SK-N-SH (cell line): ENCODE measurements around the gene CTNNA3. TPM values are rescaled to one million over a fixed set of nuclear protein-coding genes. Genes with fewer than 3 reads are reported as not detected.

Experiments
- CTCF ChIA-PET: fragments of 300-600, 350-600 bp; formaldehyde crosslinking; extraction: SDS; loops from one replicate; lab custom pipeline; 2021; lab: Yijun Ruan, JAX
- POLR2A ChIA-PET: fragments of 350-600 bp; sonication (Branson Sonifier 250); formaldehyde crosslinking; extraction: SDS; loops from one replicate; lab custom pipeline; 2020; ENCODE audit warnings: antibody characterized with exemption, inconsistent platforms; lab: Yijun Ruan, JAX
- DNase-seq: peaks from one replicate; pipeline ENCODE4 v3.0.0; 2012
- H2AFZ ChIP-seq: fragments of 200-600 bp; sonication (generic); 2 replicates; pipeline ENCODE4 v1.8.1; 2016; ENCODE audit warnings: antibody characterized with exemption, mild to moderate bottlenecking, low read depth
- H3F3A ChIP-seq: fragments of 200-600 bp; sonication (generic); replicated peaks from 2 replicates; pipeline ENCODE3; 2016; ENCODE audit warnings: antibody characterized with exemption, mild to moderate bottlenecking; ENCODE audit not compliant: insufficient read depth
- H3K27ac ChIP-seq, 2 experiments: fragments of 200-500 bp in 1 of 2; fragments of 200-600 bp in 1 of 2; sonication (Bioruptor generic) in 1 of 2; sonication (generic), shearing (Covaris generic) in 1 of 2; 2 replicates each; pipeline versions ENCODE4 v1.5.1 to v1.6.1; 2014 to 2016; ENCODE audit warnings: low read depth in 2 of 2, inconsistent platforms in 1 of 2, low read length in 1 of 2, mild to moderate bottlenecking in 1 of 2, mixed read lengths in 1 of 2
- H3K27me3 ChIP-seq: fragments of 200-600 bp; sonication (generic), shearing (Covaris generic); 2 replicates; pipeline ENCODE4 v1.6.1; 2016; ENCODE audit warnings: mixed run types; ENCODE audit not compliant: insufficient read depth
- H3K36me3 ChIP-seq, 2 experiments: fragments of 200-500 bp in 1 of 2; fragments of 200-600 bp in 1 of 2; sonication (Bioruptor generic) in 1 of 2; sonication (generic) in 1 of 2; replicated peaks in 1 of 2; 2 replicates each; pipeline versions ENCODE3 to v1.5.1; 2014 to 2016; ENCODE audit warnings: low read length in 1 of 2, mild to moderate bottlenecking in 1 of 2; ENCODE audit not compliant: insufficient read depth in 2 of 2, control insufficient read depth in 1 of 2
- H3K4me1 ChIP-seq, 2 experiments: fragments of 200-500 bp in 1 of 2; fragments of 200-600 bp in 1 of 2; sonication (Bioruptor generic) in 1 of 2; sonication (generic), shearing (Covaris generic) in 1 of 2; 2 replicates each; pipeline versions ENCODE4 v1.5.1 to v1.6.1; 2014 to 2016; ENCODE audit warnings: low read depth in 1 of 2, low read length in 1 of 2, mixed run types in 1 of 2; ENCODE audit not compliant: insufficient read depth in 2 of 2, control insufficient read depth in 1 of 2
- H3K4me2 ChIP-seq: fragments of 200-600 bp; sonication (generic), shearing (Covaris generic); 2 replicates; pipeline ENCODE4 v1.6.1; 2017; ENCODE audit warnings: mixed run types
- H3K4me3 ChIP-seq, 2 experiments: fragments of 200-500 bp in 1 of 2; fragments of 200-600 bp in 1 of 2; sonication (Bioruptor generic) in 1 of 2; sonication (generic), shearing (Covaris generic) in 1 of 2; 2 replicates each; pipeline versions ENCODE4 v1.5.1 to v1.8.1; 2014 to 2016; ENCODE audit warnings: low read depth in 2 of 2, inconsistent platforms in 1 of 2, low read length in 1 of 2, mild to moderate bottlenecking in 1 of 2, mixed read lengths in 1 of 2, moderate library complexity in 1 of 2
- H3K79me2 ChIP-seq: fragments of 200-600 bp; sonication (generic); 2 replicates; pipeline ENCODE4 v1.8.1; 2017; ENCODE audit warnings: mild to moderate bottlenecking; ENCODE audit not compliant: insufficient read depth
- H3K9ac ChIP-seq: fragments of 200-600 bp; sonication (generic); 2 replicates; pipeline ENCODE4 v1.6.1; 2017; ENCODE audit warnings: mixed run types
- H3K9me2 ChIP-seq: fragments of 200-600 bp; sonication (generic); 2 replicates; pipeline ENCODE4 v1.6.1; 2017; ENCODE audit warnings: mixed run types
- H3K9me3 ChIP-seq: fragments of 200-600 bp; sonication (generic); 2 replicates; pipeline ENCODE4 v1.6.1; 2017; ENCODE audit warnings: mixed run types, mild to moderate bottlenecking, moderate library complexity
- H4K20me1 ChIP-seq: fragments of 200-600 bp; sonication (generic); 2 replicates; pipeline ENCODE4 v1.6.1; 2017; ENCODE audit warnings: mild to moderate bottlenecking, mixed run types; ENCODE audit not compliant: insufficient read depth
- CHD2 ChIP-seq: fragments of 150-350 bp; IDR thresholded peaks from 2 replicates; pipeline ENCODE4 v1.6.1; 2018; ENCODE audit warnings: low read length; ENCODE audit not compliant: partially characterized antibody
- ELF1 ChIP-seq: IDR thresholded peaks from 2 replicates; pipeline ENCODE4 v1.4.0; 2012
- EZH2phosphoT487 ChIP-seq: fragments of 200-600 bp; sonication (generic); IDR thresholded peaks from 2 replicates; pipeline ENCODE4 v1.6.1; 2017; ENCODE audit warnings: low read depth, mixed run types, mild to moderate bottlenecking, antibody characterized with exemption, moderate library complexity, borderline replicate concordance
- FOXJ3 ChIP-seq: sonication (generic); formaldehyde crosslinking; IDR thresholded peaks from 2 replicates; pipeline ENCODE4 v1.5.1; 2020; ENCODE audit warnings: mild to moderate bottlenecking, missing genetic modification reagents
- FOXM1 ChIP-seq: IDR thresholded peaks from 2 replicates; pipeline ENCODE4 v1.4.0; 2012; ENCODE audit warnings: low read depth, mild to moderate bottlenecking
- GABPA ChIP-seq: IDR thresholded peaks from 2 replicates; pipeline ENCODE4 v1.4.0; 2012; ENCODE audit warnings: low read depth, mild to moderate bottlenecking
- GATA2 ChIP-seq: sonication (generic); formaldehyde crosslinking; IDR thresholded peaks from 2 replicates; pipeline ENCODE4 v1.5.0; 2020; ENCODE audit warnings: mild to moderate bottlenecking, missing genetic modification reagents
- IRF3 ChIP-seq: fragments of 150-350 bp; IDR thresholded peaks from 2 replicates; pipeline ENCODE4 v1.6.1; 2016; ENCODE audit warnings: mild to moderate bottlenecking, low read depth, low read length
- MAX ChIP-seq: IDR thresholded peaks from 2 replicates; pipeline ENCODE4 v1.4.0; 2012; ENCODE audit warnings: low read depth
- MXI1 ChIP-seq: IDR thresholded peaks from 2 replicates; pipeline ENCODE4 v1.6.1; 2012; ENCODE audit warnings: mild to moderate bottlenecking, low read depth, low read length, improper control_type of control experiment
- NFIC ChIP-seq: IDR thresholded peaks from 2 replicates; pipeline ENCODE4 v1.4.0; 2012; ENCODE audit warnings: borderline replicate concordance
- PBX3 ChIP-seq: IDR thresholded peaks from 2 replicates; pipeline ENCODE4; 2012
- POLR2AphosphoS5 ChIP-seq: IDR thresholded peaks from 2 replicates; pipeline ENCODE4 v1.6.1; 2012; ENCODE audit warnings: low read depth, low read length
- RAD21 ChIP-seq: IDR thresholded peaks from 2 replicates; pipeline ENCODE4 v1.6.1; 2012; ENCODE audit warnings: mild to moderate bottlenecking, low read length
- RXRA ChIP-seq: IDR thresholded peaks from 2 replicates; pipeline ENCODE4 v1.4.0; 2012; ENCODE audit warnings: low read depth, mild to moderate bottlenecking, borderline replicate concordance
- SMC3 ChIP-seq: IDR thresholded peaks from 2 replicates; pipeline ENCODE4 v1.6.1; 2012; ENCODE audit warnings: low read depth, low read length, improper control_type of control experiment
- USF1 ChIP-seq: IDR thresholded peaks from 2 replicates; pipeline ENCODE4 v1.4.0; 2012; ENCODE audit warnings: low read depth, borderline replicate concordance
- YY1 ChIP-seq: IDR thresholded peaks from 2 replicates; pipeline ENCODE4 v1.4.0; 2012; ENCODE audit warnings: low read depth, mild to moderate bottlenecking
- ZBTB33 ChIP-seq: IDR thresholded peaks from 2 replicates; pipeline ENCODE4 v1.4.0; 2012; ENCODE audit warnings: low read depth, borderline replicate concordance
- WGBS: methylation state at CpG from one replicate; pipeline ENCODE4 v1.1.6; 2017; ENCODE audit warnings: low lambda C conversion rate; 5-methylcytosine and 5-hydroxymethylcytosine counted together
- polyA plus RNA-seq, 3 experiments: library from polyadenylated mRNA; depleted of rRNA; stranded (reverse); fragments of >200 nt; gene quantifications; 2 replicates each; pipeline ENCODE4 v1.2.3, GENCODE V29; 2012

Gene CTNNA3
- polyA plus RNA-seq, 1 of the 3 experiments (the other 2 are of a cell fraction), result not detected

- no peaks in the 10 kb centered on the region for H3K79me2 ChIP-seq
- no peak overlapping the region for H3K9ac ChIP-seq
- H3K4me1 ChIP-seq, result no peaks in the 10 kb centered on the region; a peak in 1 of 4 replicates
- no peaks in the 10 kb centered on the region for H3K9me2 ChIP-seq
- 5% methylated on average over 2 of the region's 2 CpGs for WGBS
- TF ChIP-seq RAD21 (no peak), EZH2phosphoT487 (no peak), USF1 (no peak)
- no peaks in the 10 kb centered on the region for H3K36me3 ChIP-seq
- POLR2A ChIA-PET, result no interaction called here
- no peaks in the 10 kb centered on the region for H4K20me1 ChIP-seq
- no peak for DNase-seq
- no peak overlapping the region for H3K4me2 ChIP-seq
- no peak overlapping the region for H2AFZ ChIP-seq
- H3F3A ChIP-seq, result peaks cover 3% of the 10 kb centered on the region
- no peaks in the 10 kb centered on the region for H3K9me3 ChIP-seq
- peak overlapping the region in 1 of 2 experiments; percentile 16; a peak in 1 of 4 replicates for H3K27ac ChIP-seq
- CTCF ChIA-PET, result no interaction called here
- H3K4me3 ChIP-seq, result no peak overlapping the region
- no peaks in the 10 kb centered on the region; the same call in 1 of the 2 replicates for H3K27me3 ChIP-seq
Observed at GRCh38 chr10:66746711-66747110, 949.3 kb downstream of the CTNNA3 start.

- Histone ChIP-seq H3K27ac (no peak overlapping the region), H3K36me3 (no peaks in the 10 kb centered on the region), H3K4me2 (no peak overlapping the region), H4K20me1 (no peaks in the 10 kb centered on the region), H3K27me3 (no peaks in the 10 kb centered on the region; the same call in 1 of the 2 replicates), H3K9me3 (no peaks in the 10 kb centered on the region), H2AFZ (no peak overlapping the region), H3K9me2 (no peaks in the 10 kb centered on the region), H3K4me3 (no peak overlapping the region), H3K79me2 (no peaks in the 10 kb centered on the region), H3K4me1 (no peaks in the 10 kb centered on the region; a peak in 1 of 4 replicates), H3K9ac (no peak overlapping the region), H3F3A (peaks cover 3% of the 10 kb centered on the region)
- DNase-seq, result no peak
- no peak for TF ChIP-seq ELF1
- TF ChIP-seq SMC3, result no peak
- no peak for TF ChIP-seq MAX
- no peak for TF ChIP-seq FOXJ3 (CRISPR knock-in tag)
- TF ChIP-seq MXI1, result no peak
- no peak for TF ChIP-seq GABPA
- no peak for TF ChIP-seq IRF3
- no peak for TF ChIP-seq PBX3
- TF ChIP-seq RAD21, result no peak
- TF ChIP-seq RXRA, result no peak
- no peak for TF ChIP-seq NFIC
- TF ChIP-seq FOXM1, result no peak
- no peak for TF ChIP-seq YY1
- no peak for TF ChIP-seq ZBTB33
- TF ChIP-seq GATA2 (CRISPR knock-in tag), result no peak
- TF ChIP-seq EZH2phosphoT487, result no peak
- TF ChIP-seq POLR2AphosphoS5, result no peak
- no peak for TF ChIP-seq CHD2
- ChIA-PET CTCF (no interaction called here), POLR2A (no interaction called here)
Observed at GRCh38 chr10:66746246-66746645, 949.7 kb downstream of the CTNNA3 start.
